HTR-8/SVneo (cell line): ENCODE measurements around the gene CPHXL2.
A peak's percentile ranks its signal among the peaks of the same experiment; 100 is the strongest.

Experiments
- DNase-seq: peaks from one replicate; pipeline ENCODE4 v3.0.0; 2011; ENCODE audit warnings: low spot score, mixed read lengths; ENCODE audit not compliant: insufficient read length
- FAIRE-seq: peaks from 2 replicates; lab custom pipeline; 2011; peaks lifted over from hg19 to GRCh38; lab: Jason Lieb, UNC

Gene CPHXL2

GRCh38 chr16:75676909-75677308, at the start of gene CPHXL2:
CPHXL2 (minus strand) TSS chr16:75677009; CDS start chr16:75676999, 10 bp downstream.
- no peak for FAIRE-seq

DNA sequence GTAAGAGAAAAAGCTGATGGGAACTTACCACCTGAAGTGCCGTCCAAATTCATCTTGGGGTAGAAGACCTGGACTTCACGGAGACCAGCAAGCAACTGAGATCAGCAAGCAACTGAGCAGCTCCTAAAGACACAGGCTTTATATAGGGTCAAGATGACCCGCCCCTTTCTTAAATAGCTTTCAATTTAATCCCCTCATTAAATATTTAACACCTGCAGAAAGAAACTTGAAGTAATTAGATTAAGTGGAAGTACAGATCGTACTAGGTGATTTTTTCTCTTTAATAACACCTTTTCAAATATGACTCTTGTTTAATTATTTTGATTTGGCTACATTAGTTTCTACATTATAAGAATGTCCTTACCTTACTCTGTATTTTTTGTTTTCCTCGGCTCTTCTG, 49.6 kb upstream of the CPHXL2 start, which contains the start of gene CPHXL:
Gene CPHXL, minus strand, starts transcription at position 101 of the 400 bp plus-strand sequence. Its CDS starts 48 bp downstream, at position 53.
- DNase-seq = no peak
- FAIRE-seq = no peak

More at GRCh38 chr16:75676909-75677308, at the start of gene CPHXL2:
- DNase-seq = no peak

- no peak for FAIRE-seq
- DNase-seq = no peak
Observed at GRCh38 chr16:75718452-75718851, 41.6 kb upstream of the CPHXL2 start.

DNA sequence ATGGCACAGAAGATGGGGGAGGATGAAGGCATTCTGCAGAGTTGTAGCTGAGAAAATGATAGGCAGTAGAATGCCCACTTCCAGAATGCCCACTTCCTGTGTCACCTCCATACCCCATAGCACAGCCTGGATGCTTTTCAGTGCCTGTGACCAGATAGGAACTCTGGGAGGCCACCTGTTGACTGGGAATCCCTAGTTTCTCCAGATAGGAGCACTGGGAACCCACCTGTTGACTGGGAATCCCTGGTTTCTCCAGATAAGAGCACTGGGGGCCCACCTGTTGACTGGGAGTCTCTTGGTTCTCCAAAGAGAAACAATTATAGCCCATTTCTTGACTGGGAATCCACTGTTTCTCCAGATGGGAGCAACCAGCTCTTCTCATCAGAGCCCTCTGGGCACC, 37.9 kb upstream of the CPHXL2 start:
- FAIRE-seq = no peak
- DNase-seq = no peak

GRCh38 chr16:75710344-75710743, 33.5 kb upstream of the CPHXL2 start:
- FAIRE-seq (no peak), DNase-seq (no peak)

- FAIRE-seq (no peak), DNase-seq (no peak)
Observed at GRCh38 chr16:75703306-75703705, 26.5 kb upstream of the CPHXL2 start.

- DNase-seq = no peak
- FAIRE-seq = no peak
Observed at GRCh38 chr16:75702242-75702641, 25.4 kb upstream of the CPHXL2 start.

DNA sequence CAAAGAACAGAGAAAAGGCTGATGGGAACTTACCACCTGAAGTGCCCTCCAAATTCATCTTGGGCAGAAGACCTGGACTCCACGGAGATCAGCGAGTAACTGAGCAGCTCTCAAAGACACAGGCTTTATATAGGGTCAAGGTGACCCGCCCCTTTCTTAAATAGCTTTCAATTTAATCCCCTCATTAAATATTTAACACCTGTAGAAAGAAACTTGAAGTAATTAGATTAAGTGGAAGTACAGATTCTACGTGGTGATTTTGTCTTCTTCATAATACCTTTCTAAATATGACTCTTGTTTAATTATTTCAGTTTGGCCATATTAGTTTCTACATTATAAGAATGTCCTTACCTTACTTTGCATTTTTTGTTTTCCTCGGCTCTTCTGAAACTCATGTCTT, 24.6 kb upstream of the CPHXL2 start, which contains the start of gene DUXB:
Gene DUXB, minus strand, starts transcription at position 101 of the 400 bp plus-strand sequence. Its CDS starts 43 bp downstream, at position 58.
- no peak for DNase-seq
- FAIRE-seq = no peak

- no peak for FAIRE-seq
Observed at GRCh38 chr16:75697571-75697970, 20.8 kb upstream of the CPHXL2 start.

DNA sequence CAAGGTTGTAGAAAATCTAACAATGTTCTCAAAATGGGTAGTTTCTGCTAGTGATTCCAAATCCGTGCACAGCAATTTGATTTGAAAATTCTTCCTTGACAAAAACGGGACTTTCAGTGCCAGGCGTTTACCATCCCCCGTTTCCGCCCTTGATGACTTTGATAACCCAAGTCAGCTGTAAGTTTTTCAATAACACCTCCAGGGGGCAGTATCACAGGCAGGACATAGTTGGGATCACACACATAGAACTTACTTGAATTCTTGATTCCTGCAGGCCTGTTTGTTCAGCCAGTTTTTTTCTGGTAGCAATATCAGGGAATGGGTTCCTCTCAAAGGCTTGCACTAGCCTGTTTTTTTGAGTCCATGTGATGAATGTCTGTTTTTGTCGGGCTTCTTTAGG, 18.9 kb upstream of the CPHXL2 start:
- DNase-seq = no peak
- no peak for FAIRE-seq

More at GRCh38 chr16:75697571-75697970, 20.8 kb upstream of the CPHXL2 start:
- no peak for DNase-seq

DNA sequence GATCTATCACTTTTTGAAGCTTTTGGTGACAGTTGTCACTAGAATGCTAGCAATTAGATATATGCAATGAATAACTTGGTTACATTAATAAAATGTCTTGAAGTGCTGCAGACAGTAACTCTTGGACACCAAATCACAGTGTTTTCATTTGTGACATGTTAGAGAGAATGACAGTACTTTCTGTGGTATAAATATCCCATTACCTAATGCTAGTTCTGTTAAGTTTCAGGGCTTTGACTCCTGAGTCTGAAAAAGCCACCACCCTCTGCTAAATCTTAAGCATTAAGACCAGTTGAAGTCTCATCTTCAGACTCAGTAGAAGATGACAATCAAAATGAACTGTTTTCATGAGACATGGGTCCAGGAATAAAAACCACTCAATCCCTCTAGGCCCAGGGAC, 10.6 kb upstream of the CPHXL2 start:
- no peak for DNase-seq
- FAIRE-seq = no peak

DNA sequence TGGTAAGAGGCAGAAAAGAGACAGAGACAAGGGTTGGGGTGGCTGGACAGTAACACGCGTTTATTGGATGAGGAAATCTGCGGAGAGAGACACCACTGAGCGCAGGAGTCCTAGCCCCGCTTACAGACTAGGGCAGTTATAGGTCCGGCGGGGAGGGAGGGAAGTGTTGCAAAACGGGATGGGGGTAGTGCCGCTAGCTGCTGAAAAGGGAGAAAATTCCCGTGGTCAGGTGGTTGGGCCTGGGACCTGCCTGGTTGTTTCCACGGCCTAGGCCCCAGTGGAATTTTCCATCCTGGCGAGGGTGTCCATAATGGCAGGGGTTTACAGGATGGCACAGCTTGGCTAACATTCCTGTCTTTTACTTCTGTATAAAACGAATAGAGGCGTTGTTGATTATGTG, 5.5 kb upstream of the CPHXL2 start:
- FAIRE-seq (no peak), DNase-seq (no peak)

- DNase-seq (no peak), FAIRE-seq (no peak)
Observed at GRCh38 chr16:75679366-75679765, 2.6 kb upstream of the CPHXL2 start.

GRCh38 chr16:75667503-75667902, 9.3 kb downstream of the CPHXL2 start:
- DNase-seq = no peak
- FAIRE-seq = no peak

DNA sequence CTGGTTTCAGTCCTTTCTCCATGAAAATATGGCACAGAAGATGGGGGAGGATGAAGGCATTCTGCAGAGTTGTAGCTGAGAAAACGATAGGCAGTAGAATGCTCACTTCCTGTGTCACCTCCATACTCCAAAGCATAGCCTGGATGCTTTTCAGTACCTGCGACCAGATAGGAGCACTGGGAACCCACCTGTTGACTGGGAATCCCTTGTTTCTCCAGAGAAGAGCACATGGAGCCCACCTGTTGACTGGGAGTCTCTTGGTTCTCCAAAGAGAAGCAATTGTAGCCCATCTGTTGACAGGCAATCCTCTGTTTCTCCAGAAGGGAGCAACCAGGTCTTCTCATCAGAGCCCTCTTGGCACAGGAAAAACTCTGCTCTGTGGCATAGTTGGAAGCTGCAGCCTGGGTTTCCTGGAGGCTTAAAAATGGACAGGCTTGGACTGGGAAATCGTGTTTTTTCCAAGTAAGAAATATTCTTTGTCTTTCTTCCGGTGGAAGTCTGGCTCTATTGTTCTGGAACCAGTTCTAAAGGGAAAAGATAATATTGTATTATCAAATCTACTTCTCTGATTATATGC, 16.0 kb downstream of the CPHXL2 start:
- FAIRE-seq = no peak

GRCh38 chr16:75660321-75660720, 16.5 kb downstream of the CPHXL2 start:
- FAIRE-seq = no peak

More for the DNA sequence above, 16.0 kb downstream of the CPHXL2 start:
- DNase-seq = no peak

GRCh38 chr16:75658175-75658574, 18.6 kb downstream of the CPHXL2 start:
- no peak for DNase-seq
- FAIRE-seq = no peak

More at GRCh38 chr16:75660321-75660720, 16.5 kb downstream of the CPHXL2 start:
- DNase-seq = no peak

- no peak for DNase-seq
Observed at GRCh38 chr16:75653922-75654321, 22.9 kb downstream of the CPHXL2 start.

DNA sequence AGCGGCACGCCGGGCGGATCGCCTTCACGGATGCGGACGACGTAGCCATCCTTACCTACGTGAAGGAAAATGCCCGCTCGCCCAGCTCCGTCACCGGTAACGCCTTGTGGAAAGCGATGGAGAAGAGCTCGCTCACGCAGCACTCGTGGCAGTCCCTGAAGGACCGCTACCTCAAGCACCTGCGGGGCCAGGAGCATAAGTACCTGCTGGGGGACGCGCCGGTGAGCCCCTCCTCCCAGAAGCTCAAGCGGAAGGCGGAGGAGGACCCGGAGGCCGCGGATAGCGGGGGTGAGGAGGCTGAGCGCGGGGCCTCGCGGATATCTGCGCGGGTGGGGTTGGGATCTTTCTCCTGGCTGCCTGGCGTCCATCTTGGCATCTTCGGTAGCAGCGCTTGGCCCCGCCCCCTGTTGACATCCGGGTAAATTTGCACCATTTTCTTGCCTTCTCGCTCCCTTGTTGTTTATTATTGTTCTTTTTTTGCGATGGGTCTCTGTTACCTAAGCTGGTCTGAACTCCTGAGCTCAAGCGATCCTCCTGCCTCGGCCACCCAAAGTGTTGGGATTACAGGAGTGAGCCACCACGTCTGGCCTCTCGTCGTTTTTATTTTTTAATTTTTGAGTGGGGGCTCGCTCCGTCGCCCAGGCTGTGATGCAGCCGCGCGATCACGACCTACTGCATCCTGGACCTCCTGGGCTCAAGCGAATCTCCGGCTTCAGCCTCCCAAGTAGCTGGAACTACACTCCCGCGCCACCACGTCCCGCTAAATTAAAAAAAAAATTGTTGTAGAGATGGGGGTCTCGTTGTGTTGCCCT, 28.3 kb downstream of the CPHXL2 start:
- DNase-seq (peak; percentile 87), FAIRE-seq (no peak)

More at GRCh38 chr16:75653922-75654321, 22.9 kb downstream of the CPHXL2 start:
- FAIRE-seq = no peak

- DNase-seq = peak; percentile 98
- FAIRE-seq = peak; percentile 92
Observed at GRCh38 chr16:75647492-75648264, 29.1 kb downstream of the CPHXL2 start, which contains the start of the genes KARS1 and TERF2IP. KARS1 (minus strand) TSS chr16:75647665; CDS start chr16:75647639, 26 bp downstream. TERF2IP (plus strand) TSS chr16:75647773; CDS start chr16:75647883, 110 bp downstream.
